Gastrocnemius medialis (tissue), 4 donors: Measurements from ENCODE around the gene MRPL27. TPM values are rescaled to one million over a fixed set of nuclear protein-coding genes. Genes with fewer than 3 reads are reported as not detected.

Experiments
- ATAC-seq, 2 donors: fragments of 150-250 bp; one replicate each; pipeline ENCODE4 v1.9.1; 2016
- DNase-seq, 2 donors: peaks; one replicate each; pipeline ENCODE4 v3.0.0-alpha.2; 2019
- H3K27ac ChIP-seq, 4 donors: fragments of 200-600 bp; sonication (generic); 1 replicate in 1 of 4; 2 replicates in 3 of 4; pipeline ENCODE4 v1.5.1; 2016 to 2018; ENCODE audit warnings: mild to moderate bottlenecking in 2 of 4, moderate library complexity in 1 of 4
- H3K27me3 ChIP-seq, 3 donors: fragments of 200-600 bp; sonication (generic) in 2 of 3; 1 replicate in 1 of 3; 2 replicates in 2 of 3; pipeline versions ENCODE4 v1.5.1 to v1.6.0; 2016 to 2019; ENCODE audit warnings: mild to moderate bottlenecking in 1 of 3, moderate library complexity in 1 of 3
- H3K36me3 ChIP-seq, 2 donors: fragments of 200-600 bp; sonication (generic) in 1 of 2; one replicate each; pipeline ENCODE4 v1.5.1; 2017 to 2018
- H3K4me1 ChIP-seq, 2 donors: fragments of 200-600 bp; sonication (generic) in 1 of 2; one replicate each; pipeline ENCODE4 v1.5.1; 2016 to 2017; ENCODE audit warnings: mild to moderate bottlenecking in 2 of 2
- H3K4me3 ChIP-seq, 4 donors: fragments of 200-600 bp; sonication (generic) in 3 of 4; 1 replicate in 1 of 4; 2 replicates in 3 of 4; pipeline ENCODE4 v1.5.1; 2016 to 2019; ENCODE audit warnings: mild to moderate bottlenecking in 2 of 4
- H3K9me3 ChIP-seq, 3 donors: fragments of 200-600 bp; sonication (generic) in 2 of 3; 1 replicate in 1 of 3; 2 replicates in 2 of 3; pipeline ENCODE4 v1.5.1; 2016 to 2019
- POLR2A ChIP-seq, 2 donors: fragments of 450-650 bp; IDR thresholded peaks; one replicate each; pipeline ENCODE4 v1.6.1; 2017; ENCODE audit warnings: antibody characterized with exemption in 2 of 2, mild to moderate bottlenecking in 2 of 2, moderate library complexity in 2 of 2
- in situ Hi-C, 4 donors: fragments of 200-750 bp; cut with MboI; loops; one replicate each; pipeline versions ENCODE4 v1.15.0 to v1.8.0; 2017; ENCODE audit warnings: low sequenced_read_pairs in 4 of 4
- intact Hi-C: fragments of 100-400 bp; cut with DNase I; formaldehyde crosslinking; loops from one replicate; pipeline ENCODE4 v1.15.1; 2023; ENCODE audit warnings: low total_unique reads
- total RNA-seq, 4 donors: library from RNA; depleted of rRNA; stranded (reverse); fragments of >200 nt; gene quantifications; one replicate each; pipeline versions ENCODE4 v1.1.0 to v1.2.3, GENCODE V29; 2016
- TF ChIP-seq, protein P1 (sequence below), 5 experiments: fragments of 450-650 bp in 3 of 5; fragments of 200-600 bp in 2 of 5; sonication (generic) in 2 of 5; IDR thresholded peaks in 4 of 5; conservative IDR thresholded peaks in 1 of 5; 1 replicate in 4 of 5; 2 replicates in 1 of 5; pipeline ENCODE4 v1.5.1; 2016 to 2019; ENCODE audit warnings: antibody characterized with exemption in 5 of 5, mild to moderate bottlenecking in 3 of 5, moderate library complexity in 3 of 5

The MRPL27 gene
- total RNA-seq, 4 donors from 2014 or later, result 110 to 141 (median 134) TPM

GRCh38 chr17:50364715-50365114 is 8.3 kb downstream of the MRPL27 start:
- peaks cover 5 to 6% of the 10 kb centered on the region in 2 donors for H3K4me1 ChIP-seq
- H3K36me3 ChIP-seq, result peaks cover 0 to 44% of the 10 kb centered on the region in 2 donors
- TF ChIP-seq, protein P1, sequence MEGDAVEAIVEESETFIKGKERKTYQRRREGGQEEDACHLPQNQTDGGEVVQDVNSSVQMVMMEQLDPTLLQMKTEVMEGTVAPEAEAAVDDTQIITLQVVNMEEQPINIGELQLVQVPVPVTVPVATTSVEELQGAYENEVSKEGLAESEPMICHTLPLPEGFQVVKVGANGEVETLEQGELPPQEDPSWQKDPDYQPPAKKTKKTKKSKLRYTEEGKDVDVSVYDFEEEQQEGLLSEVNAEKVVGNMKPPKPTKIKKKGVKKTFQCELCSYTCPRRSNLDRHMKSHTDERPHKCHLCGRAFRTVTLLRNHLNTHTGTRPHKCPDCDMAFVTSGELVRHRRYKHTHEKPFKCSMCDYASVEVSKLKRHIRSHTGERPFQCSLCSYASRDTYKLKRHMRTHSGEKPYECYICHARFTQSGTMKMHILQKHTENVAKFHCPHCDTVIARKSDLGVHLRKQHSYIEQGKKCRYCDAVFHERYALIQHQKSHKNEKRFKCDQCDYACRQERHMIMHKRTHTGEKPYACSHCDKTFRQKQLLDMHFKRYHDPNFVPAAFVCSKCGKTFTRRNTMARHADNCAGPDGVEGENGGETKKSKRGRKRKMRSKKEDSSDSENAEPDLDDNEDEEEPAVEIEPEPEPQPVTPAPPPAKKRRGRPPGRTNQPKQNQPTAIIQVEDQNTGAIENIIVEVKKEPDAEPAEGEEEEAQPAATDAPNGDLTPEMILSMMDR (IDR thresholded peaks at IDR 0.05 in 4 of 5, conservative IDR thresholded peaks at IDR 0.05 in 1 of 5), result no peak
- no peak for TF ChIP-seq POLR2A (IDR thresholded peaks at IDR 0.05)
- H3K4me3 ChIP-seq, result no peak overlapping the region
- no peaks in the 10 kb centered on the region for H3K9me3 ChIP-seq
- H3K27ac ChIP-seq, result no peak overlapping the region
- DNase-seq (no peak), ATAC-seq (no peak)
- in situ Hi-C loops, result loop anchor here in 1 of 4 donors (5.0 kb wide), 1 partner anchor 123 kb away; no protein-coding TSS in a partner anchor
- intact Hi-C loops, result loop anchor here (5.0 kb wide), 1 partner anchor 118 kb away; no protein-coding TSS in a partner anchor
- no peaks in the 10 kb centered on the region for H3K27me3 ChIP-seq

- H3K27me3 ChIP-seq, result no peaks in the 10 kb centered on the region
- H3K4me1 ChIP-seq, result peaks cover 2 to 5% of the 10 kb centered on the region in 2 donors
- in situ Hi-C loops (loop anchor here in 1 of 4 donors (5.0 kb wide), 1 partner anchor 123 kb away; no protein-coding TSS in a partner anchor), intact Hi-C loops (loop anchor here (5.0 kb wide), 1 partner anchor 118 kb away; no protein-coding TSS in a partner anchor)
- TF ChIP-seq, protein P1 (IDR thresholded peaks at IDR 0.05 in 4 of 5, conservative IDR thresholded peaks at IDR 0.05 in 1 of 5), result no peak
- TF ChIP-seq POLR2A (IDR thresholded peaks at IDR 0.05), result no peak
- no peak for DNase-seq
- no peak for ATAC-seq
- H3K4me3 ChIP-seq, result no peak overlapping the region
- peaks cover 0 to 37% of the 10 kb centered on the region in 2 donors for H3K36me3 ChIP-seq
- no peaks in the 10 kb centered on the region for H3K9me3 ChIP-seq
- H3K27ac ChIP-seq, result no peak overlapping the region
Measured at GRCh38 chr17:50364061-50364458, 8.9 kb downstream of the MRPL27 start.

GRCh38 chr17:50363217-50364060 is 9.5 kb downstream of the MRPL27 start:
- ATAC-seq (no peak), DNase-seq (no peak)
- intact Hi-C loops, result loop anchor here (5.0 kb wide), 1 partner anchor 119 kb away; no protein-coding TSS in a partner anchor
- in situ Hi-C loops, result loop anchor here in 1 of 4 donors (5.0 kb wide), 1 partner anchor 124 kb away; no protein-coding TSS in a partner anchor
- Histone ChIP-seq H3K4me1 (peaks cover 0 to 5% of the 10 kb centered on the region in 2 donors), H3K9me3 (no peaks in the 10 kb centered on the region), H3K27me3 (no peaks in the 10 kb centered on the region), H3K4me3 (no peak overlapping the region), H3K27ac (no peak overlapping the region), H3K36me3 (peaks cover 0 to 37% of the 10 kb centered on the region in 2 donors)
- no peak for TF ChIP-seq POLR2A (IDR thresholded peaks at IDR 0.05)

GRCh38 chr17:50362661-50363060 is 10.3 kb downstream of the MRPL27 start:
- no peak for ATAC-seq
- in situ Hi-C loops (loop anchor here in 1 of 4 donors (5.0 kb wide), 1 partner anchor 125 kb away; no protein-coding TSS in a partner anchor), intact Hi-C loops (loop anchor here (5.0 kb wide), 1 partner anchor 120 kb away; no protein-coding TSS in a partner anchor)
- Histone ChIP-seq H3K27me3 (no peaks in the 10 kb centered on the region), H3K27ac (no peak overlapping the region), H3K4me1 (peaks cover 0 to 5% of the 10 kb centered on the region in 2 donors), H3K36me3 (peaks cover 0 to 36% of the 10 kb centered on the region in 2 donors), H3K4me3 (no peak overlapping the region), H3K9me3 (no peaks in the 10 kb centered on the region)
- TF ChIP-seq, protein P1 (IDR thresholded peaks at IDR 0.05 in 4 of 5, conservative IDR thresholded peaks at IDR 0.05 in 1 of 5), result no peak
- no peak for TF ChIP-seq POLR2A (IDR thresholded peaks at IDR 0.05)
- no peak for DNase-seq
